Skeletal muscle cell (primary cell): ENCODE measurements around the gene PCED1B.
"Not testable (repeated sequence)": the region's sequence is repeated elsewhere in the genome, so short reads cannot be mapped to it uniquely, and the experiment has no call there.

Source experiments
- DNase-seq: peaks from one replicate; pipeline ENCODE4 v3.0.0-alpha.2; 2010; ENCODE audit warnings: low read depth
- H3K4me3 ChIP-seq: 2 replicates; pipeline ENCODE4 v1.5.1; 2011; ENCODE audit warnings: low read depth, mild to moderate bottlenecking, control low read depth, low read length, moderate library complexity

PCED1B gene

GRCh38 chr12:47190905-47191304 lies 111.5 kb downstream of the PCED1B start:
- H3K4me3 ChIP-seq: no peak overlapping the region

GRCh38 chr12:47192051-47192450 lies 112.6 kb downstream of the PCED1B start:
- H3K4me3 ChIP-seq: no peak overlapping the region
- no peak for DNase-seq

More at GRCh38 chr12:47190905-47191304, 111.5 kb downstream of the PCED1B start:
- no peak for DNase-seq

GRCh38 chr12:47193066-47193465 lies 113.6 kb downstream of the PCED1B start:
- H3K4me3 ChIP-seq: no peak overlapping the region
- no peak for DNase-seq

GRCh38 chr12:47194501-47194900 lies 115.1 kb downstream of the PCED1B start:
- no peak overlapping the region for H3K4me3 ChIP-seq
- DNase-seq: no peak

- DNase-seq: no peak
- no peak overlapping the region for H3K4me3 ChIP-seq
These were observed 121.0 kb downstream of the PCED1B start for GRCh38 chr12:47200446-47200845.

- not testable (repeated sequence) for H3K4me3 ChIP-seq, DNase-seq
These were observed 121.8 kb downstream of the PCED1B start for GRCh38 chr12:47201190-47201589.

- DNase-seq: no peak
- H3K4me3 ChIP-seq: no peak overlapping the region
These were observed 122.8 kb downstream of the PCED1B start for GRCh38 chr12:47202176-47202575.

- no peak overlapping the region for H3K4me3 ChIP-seq
- DNase-seq: no peak
These were observed 126.4 kb downstream of the PCED1B start for GRCh38 chr12:47205532-47206449.

- H3K4me3 ChIP-seq: no peak overlapping the region
- DNase-seq: no peak
These were observed 127.3 kb downstream of the PCED1B start for GRCh38 chr12:47206450-47207339.

- no peak overlapping the region for H3K4me3 ChIP-seq
- no peak for DNase-seq
These were observed 127.9 kb downstream of the PCED1B start for GRCh38 chr12:47207340-47207717.

GRCh38 chr12:47207829-47208248 lies 128.4 kb downstream of the PCED1B start:
- DNase-seq: no peak

GRCh38 chr12:47209014-47209413 lies 129.6 kb downstream of the PCED1B start:
- H3K4me3 ChIP-seq: no peak overlapping the region
- no peak for DNase-seq

More at GRCh38 chr12:47207829-47208248, 128.4 kb downstream of the PCED1B start:
- no peak overlapping the region for H3K4me3 ChIP-seq

- no peak for DNase-seq
- H3K4me3 ChIP-seq: no peak overlapping the region
These were observed 131.4 kb downstream of the PCED1B start for GRCh38 chr12:47210776-47211175.

- no peak for DNase-seq
- H3K4me3 ChIP-seq: no peak overlapping the region
These were observed 133.2 kb downstream of the PCED1B start for GRCh38 chr12:47212701-47213039.

GRCh38 chr12:47213396-47213795 lies 134.0 kb downstream of the PCED1B start:
- no peak for DNase-seq
- H3K4me3 ChIP-seq: no peak overlapping the region

- H3K4me3 ChIP-seq: no peak overlapping the region
- no peak for DNase-seq
These were observed 134.7 kb downstream of the PCED1B start for GRCh38 chr12:47214001-47214619.

- no peak overlapping the region for H3K4me3 ChIP-seq
These were observed 135.3 kb downstream of the PCED1B start for GRCh38 chr12:47214771-47215170.

GRCh38 chr12:47216150-47216677 lies 136.8 kb downstream of the PCED1B start:
- no peak for DNase-seq
- no peak overlapping the region for H3K4me3 ChIP-seq

More at GRCh38 chr12:47214771-47215170, 135.3 kb downstream of the PCED1B start:
- no peak for DNase-seq

GRCh38 chr12:47217595-47217869 lies 138.1 kb downstream of the PCED1B start:
- not testable (repeated sequence) for DNase-seq, H3K4me3 ChIP-seq

- H3K4me3 ChIP-seq: no peak overlapping the region
- no peak for DNase-seq
These were observed 138.8 kb downstream of the PCED1B start for GRCh38 chr12:47218191-47218654.
